Testis (tissue), 3 donors: ENCODE measurements around the gene DYTN. TPM values are rescaled to one million over a fixed set of nuclear protein-coding genes. Genes with fewer than 3 reads are reported as not detected.

ENCODE experiments used
- DNase-seq: peaks from one replicate; pipeline ENCODE4 v3.0.0-alpha.2; 2019
- H3K27ac ChIP-seq, 2 donors: fragments of 200-600 bp; sonication (generic); one replicate each; pipeline ENCODE4 v1.5.1; 2019
- H3K27me3 ChIP-seq: fragments of 200-600 bp; sonication (generic); one replicate; pipeline ENCODE4 v1.5.1; 2019
- H3K36me3 ChIP-seq: fragments of 200-600 bp; sonication (generic); one replicate; pipeline ENCODE4 v1.5.1; 2017; ENCODE audit warnings: low read depth; ENCODE audit errors: missing control alignments
- H3K4me1 ChIP-seq: fragments of 200-600 bp; sonication (generic); one replicate; pipeline ENCODE4 v1.5.1; 2019
- H3K4me3 ChIP-seq, 2 donors: fragments of 200-600 bp; sonication (generic); one replicate each; pipeline ENCODE4 v1.5.1; 2017 to 2019
- H3K9me3 ChIP-seq: fragments of 200-600 bp; sonication (generic); one replicate; pipeline ENCODE4 v1.5.1; 2017
- CTCF ChIP-seq, 3 experiments: fragments of 450-650 bp in 2 of 3; fragments of 200-600 bp in 1 of 3; sonication (generic) in 1 of 3; IDR thresholded peaks; one replicate each; pipeline ENCODE4 v1.5.1; 2016 to 2019; ENCODE audit warnings: antibody characterized with exemption in 3 of 3, mild to moderate bottlenecking in 2 of 3, moderate library complexity in 1 of 3
- POLR2A ChIP-seq: fragments of 450-650 bp; IDR thresholded peaks from one replicate; pipeline ENCODE4 v1.6.1; 2017; ENCODE audit warnings: antibody characterized with exemption, mild to moderate bottlenecking, moderate library complexity
- WGBS, 2 donors: methylation state at CpG; one replicate each; pipeline ENCODE4 v1.1.5; 2018; 5-methylcytosine and 5-hydroxymethylcytosine counted together
- intact Hi-C: fragments of 100-400 bp; cut with DNase I; formaldehyde crosslinking; loops from one replicate; pipeline ENCODE4 v1.15.1; 2023; ENCODE audit warnings: low total_unique reads
- polyA plus RNA-seq: library from polyadenylated mRNA; stranded (reverse); fragments of 350-450 nt; fragmentation: Illumina TruSeq; extraction: RNeasy Lipid Tissue Mini Kit (QIAGEN cat#74804); gene quantifications from one replicate; pipeline ENCODE4 v1.2.3, GENCODE V29; 2014; ENCODE audit warnings: low read depth, low replicate concordance; ENCODE audit not compliant: insufficient read depth
- total RNA-seq, 2 donors: library from RNA; depleted of rRNA; stranded (reverse); fragments of >200 nt; gene quantifications; one replicate each; pipeline ENCODE4 v1.2.3, GENCODE V29; 2016

The DYTN gene
- total and polyA plus RNA-seq, 3 donors from 2014 or later = 0.19 to 3.1 TPM; not detected in 1

- Histone ChIP-seq H3K4me1 (no peaks in the 10 kb centered on the region), H3K9me3 (no peaks in the 10 kb centered on the region), H3K36me3 (no peaks in the 10 kb centered on the region), H3K27ac (no peak overlapping the region), H3K27me3 (no peaks in the 10 kb centered on the region), H3K4me3 (no peak overlapping the region)
- WGBS, 2 donors = 44 to 50% methylated on average over 5 of the region's 5 CpGs
- DNase-seq = peak; percentile 49
- TF ChIP-seq CTCF (IDR thresholded peaks at IDR 0.05) (peak; percentile 30 to 74 (median 56)), POLR2A (no peak)
- intact Hi-C loops = loop anchor here (10.0 kb wide), 1 partner anchor 781 kb away; no protein-coding TSS in a partner anchor
Observed at GRCh38 chr2:206693399-206694137, 24.6 kb downstream of the DYTN start.

GRCh38 chr2:206692971-206693370, 25.2 kb downstream of the DYTN start:
- WGBS, 2 donors = 76 to 78% methylated on average over 7 of the region's 7 CpGs
- H3K4me3 ChIP-seq = no peak overlapping the region
- TF ChIP-seq CTCF (IDR thresholded peaks at IDR 0.05) (no peak), POLR2A (no peak)
- DNase-seq = no peak
- H3K27ac ChIP-seq = no peak overlapping the region
- no peaks in the 10 kb centered on the region for H3K4me1 ChIP-seq
- intact Hi-C loops = loop anchor here (10.0 kb wide), 1 partner anchor 782 kb away; no protein-coding TSS in a partner anchor
- H3K36me3 ChIP-seq = no peaks in the 10 kb centered on the region
- H3K9me3 ChIP-seq = no peaks in the 10 kb centered on the region
- no peaks in the 10 kb centered on the region for H3K27me3 ChIP-seq

DNA sequence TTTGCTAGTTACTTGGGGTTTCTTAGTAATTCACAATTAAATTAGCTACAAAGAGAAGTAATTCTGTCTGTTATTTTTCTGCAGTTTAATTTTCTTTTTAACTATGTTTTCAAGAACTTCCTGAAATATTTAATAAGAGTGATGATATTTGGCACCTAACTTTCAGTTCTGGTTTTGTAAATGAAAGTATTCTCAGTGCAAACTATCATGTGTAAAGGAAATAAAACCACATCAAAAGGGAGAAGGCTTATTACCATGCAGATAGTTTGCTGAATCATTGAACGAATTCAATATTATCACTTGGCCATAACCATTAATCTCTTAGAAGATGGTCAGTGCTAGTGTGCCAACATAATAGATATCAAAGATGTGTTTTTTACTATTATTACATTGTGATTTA, 29.2 kb downstream of the DYTN start:
- no peaks in the 10 kb centered on the region for H3K9me3 ChIP-seq
- 67 to 74% methylated on average over 1 of the region's 1 CpG for WGBS, 2 donors
- no peaks in the 10 kb centered on the region for H3K36me3 ChIP-seq
- H3K27ac ChIP-seq = no peak overlapping the region
- no peak overlapping the region for H3K4me3 ChIP-seq
- no peak for DNase-seq
- no peaks in the 10 kb centered on the region for H3K4me1 ChIP-seq
- TF ChIP-seq POLR2A = no peak
- TF ChIP-seq CTCF (IDR thresholded peaks at IDR 0.05) = no peak
- intact Hi-C loops = no loop called here
- H3K27me3 ChIP-seq = no peaks in the 10 kb centered on the region

DNA sequence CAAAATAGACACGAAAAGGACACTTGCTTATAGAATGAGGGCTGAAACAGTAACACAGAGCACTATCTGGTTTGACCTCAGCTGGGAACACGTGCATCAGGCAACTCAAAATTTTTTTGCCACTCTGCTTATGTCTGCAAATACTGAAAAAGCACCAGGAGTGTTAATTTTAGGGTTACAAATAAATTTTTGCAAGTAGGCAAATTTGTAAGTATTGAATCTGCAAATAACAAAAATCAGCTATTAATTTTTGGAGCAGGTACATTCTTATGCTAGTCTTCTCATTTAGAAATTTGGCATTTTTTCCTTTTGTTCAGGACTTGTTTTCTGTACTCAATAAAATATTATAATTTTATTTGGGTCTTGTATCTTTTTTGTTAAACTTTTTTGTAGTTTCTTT, 29.7 kb downstream of the DYTN start:
- WGBS, 2 donors = 66 to 69% methylated on average over 2 of the region's 2 CpGs
- H3K27me3 ChIP-seq = no peaks in the 10 kb centered on the region
- no peaks in the 10 kb centered on the region for H3K9me3 ChIP-seq
- no peak overlapping the region for H3K4me3 ChIP-seq
- no peaks in the 10 kb centered on the region for H3K36me3 ChIP-seq
- intact Hi-C loops = no loop called here
- no peak overlapping the region for H3K27ac ChIP-seq
- H3K4me1 ChIP-seq = no peaks in the 10 kb centered on the region
- no peak for DNase-seq
- no peak for TF ChIP-seq POLR2A
- no peak for TF ChIP-seq CTCF (IDR thresholded peaks at IDR 0.05)

DNA sequence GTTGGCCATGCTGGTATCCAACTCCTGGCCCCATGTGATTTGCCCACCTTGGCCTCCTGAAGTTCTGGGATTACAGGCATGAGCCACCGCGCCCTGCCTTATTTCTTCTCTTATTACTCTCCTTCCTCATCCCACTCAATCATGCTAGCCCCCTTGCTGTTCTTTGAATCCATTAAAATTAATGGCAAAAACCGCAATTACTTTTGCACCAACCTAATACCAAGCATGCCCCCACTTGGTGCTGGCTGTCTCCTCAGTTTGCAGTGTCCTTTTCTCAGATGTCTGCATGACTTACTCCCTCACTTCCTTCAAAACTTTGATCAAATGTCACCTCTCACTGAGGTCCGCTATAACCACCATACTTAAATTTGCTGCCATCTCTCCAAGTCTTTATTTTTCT, 34.6 kb downstream of the DYTN start:
- Histone ChIP-seq H3K9me3 (no peaks in the 10 kb centered on the region), H3K4me3 (no peak overlapping the region), H3K27me3 (no peaks in the 10 kb centered on the region), H3K27ac (no peak overlapping the region), H3K36me3 (no peaks in the 10 kb centered on the region), H3K4me1 (no peaks in the 10 kb centered on the region)
- WGBS, 2 donors = 90 to 95% methylated on average over 4 of the region's 4 CpGs
- DNase-seq = no peak
- TF ChIP-seq CTCF (IDR thresholded peaks at IDR 0.05) (no peak), POLR2A (no peak)
- intact Hi-C loops = no loop called here
